GM12878 (cell line): ENCODE data around the gene YPEL3. TPM values are rescaled to one million over a fixed set of nuclear protein-coding genes. Genes with fewer than 3 reads are reported as not detected.

Experiments used
- ATAC-seq: fragments of 200-7000 bp; cut with Tn5 transposase; 3 replicates; pipeline ENCODE4 v1.9.1; 2020; ENCODE audit warnings: mild to moderate bottlenecking, moderate library complexity
- BruUV-seq: library from RNA; stranded (reverse); fragments of 400-500 nt; replicated peaks from 2 replicates; lab custom pipeline; 2021; lab: Mats Ljungman, UMichigan
- CTCF ChIA-PET: fragments of 300-600 bp; sonication (Branson Sonifier 250); formaldehyde crosslinking; extraction: SDS; loops from one replicate; lab custom pipeline; 2021; ENCODE audit warnings: inconsistent platforms; lab: Yijun Ruan, JAX
- POLR2A ChIA-PET: fragments of 350-600 bp; formaldehyde crosslinking; extraction: SDS; loops from one replicate; lab custom pipeline; 2021; ENCODE audit warnings: inconsistent platforms; lab: Charles Lee
- RAD21 ChIA-PET: fragments of 300-600 bp; sonication (Branson Sonifier 250); formaldehyde crosslinking; loops from one replicate; lab custom pipeline; 2023; ENCODE audit warnings: antibody characterized with exemption; ENCODE audit not compliant: unreplicated experiment; lab: Charles Lee
- SMC1A ChIA-PET: fragments of 300-600 bp; sonication (Branson Sonifier 250); formaldehyde crosslinking; loops from one replicate; lab custom pipeline; 2023; ENCODE audit not compliant: unreplicated experiment, uncharacterized antibody; lab: Charles Lee
- DNase-seq: peaks from one replicate; pipeline ENCODE4 v3.0.0-alpha.2; 2011; ENCODE audit warnings: low read depth, low spot score
- FAIRE-seq: peaks from 3 replicates; lab custom pipeline; 2011; peaks lifted over from hg19 to GRCh38; lab: Jason Lieb, UNC
- H2AFZ ChIP-seq: 2 replicates; pipeline ENCODE4 v1.6.0; 2011; ENCODE audit warnings: low read depth, low read length, control low read depth; ENCODE audit not compliant: control insufficient read depth
- H3K27ac ChIP-seq: 2 replicates; pipeline ENCODE4 v1.5.1; 2011; ENCODE audit warnings: control low read depth; ENCODE audit not compliant: control insufficient read depth, insufficient read depth
- H3K27me3 ChIP-seq, 2 experiments: replicated peaks in 1 of 2; 2 replicates each; pipeline versions ENCODE4 v1.6.0 to v1.6.1; 2011; ENCODE audit warnings: low read length in 1 of 2; ENCODE audit not compliant: control insufficient read depth in 2 of 2, insufficient read depth in 2 of 2
- H3K36me3 ChIP-seq, 2 experiments: 2 replicates each; pipeline ENCODE4 v1.5.1; 2011; ENCODE audit warnings: low read length in 1 of 2; ENCODE audit not compliant: control insufficient read depth in 2 of 2, insufficient read depth in 2 of 2
- H3K4me1 ChIP-seq: 2 replicates; pipeline ENCODE4 v1.6.1; 2011; ENCODE audit warnings: mild to moderate bottlenecking, low read length, moderate library complexity, mixed read lengths; ENCODE audit not compliant: control insufficient read depth, insufficient read depth
- H3K4me2 ChIP-seq: 2 replicates; pipeline ENCODE4 v1.6.0; 2011; ENCODE audit warnings: control low read depth; ENCODE audit not compliant: control insufficient read depth, insufficient read depth
- H3K4me3 ChIP-seq: fragments of 200-600 bp; sonication (generic); 2 replicates; pipeline ENCODE4 v1.5.1; 2016
- H3K79me2 ChIP-seq: 2 replicates; pipeline ENCODE4 v1.6.0; 2011; ENCODE audit warnings: low read length; ENCODE audit not compliant: control insufficient read depth, insufficient read depth
- H3K9ac ChIP-seq: 2 replicates; pipeline ENCODE4 v1.8.0; 2011; ENCODE audit warnings: low read length, control low read depth, mixed read lengths; ENCODE audit not compliant: control insufficient read depth, insufficient read depth
- H3K9me3 ChIP-seq: replicated peaks from 3 replicates; pipeline ENCODE4 v1.5.1; 2011; ENCODE audit warnings: mild to moderate bottlenecking, low read length; ENCODE audit not compliant: control insufficient read depth, insufficient read depth
- H4K20me1 ChIP-seq: 2 replicates; pipeline ENCODE4 v1.6.0; 2011; ENCODE audit not compliant: control insufficient read depth, insufficient read depth
- BHLHE40 ChIP-seq, 2 experiments: fragments of 450-650 bp in 1 of 2; IDR thresholded peaks; 2 replicates each; pipeline ENCODE4 v1.6.1; 2011 to 2017; ENCODE audit warnings: low read depth in 2 of 2, borderline replicate concordance in 1 of 2, improper control_type of control experiment in 1 of 2, low read length in 1 of 2, mild to moderate bottlenecking in 1 of 2
- EP300 ChIP-seq, 2 experiments: fragments of 150-350 bp in 1 of 2; IDR thresholded peaks; 2 replicates each; pipeline ENCODE4 v1.6.1; 2011 to 2012; ENCODE audit warnings: low read depth in 2 of 2, low read length in 2 of 2, borderline replicate concordance in 1 of 2, improper control_type of control experiment in 1 of 2, inconsistent platforms in 1 of 2; ENCODE audit not compliant: control insufficient read depth in 1 of 2
- PML ChIP-seq: IDR thresholded peaks from 2 replicates; pipeline ENCODE4 v1.6.1; 2012; ENCODE audit warnings: low read length, inconsistent platforms
- POLR2A ChIP-seq: IDR thresholded peaks from 2 replicates; pipeline ENCODE4 v1.6.1; 2011; ENCODE audit warnings: low read depth, mild to moderate bottlenecking, low read length
- POLR2AphosphoS5 ChIP-seq: IDR thresholded peaks from 2 replicates; pipeline ENCODE4 v1.6.1; 2011; ENCODE audit warnings: mild to moderate bottlenecking, low read length, inconsistent platforms
- RUNX3 ChIP-seq: IDR thresholded peaks from 2 replicates; pipeline ENCODE4 v1.6.1; 2012; ENCODE audit warnings: low read length, inconsistent platforms
- SMAD1 ChIP-seq: fragments of 450-650 bp; IDR thresholded peaks from 2 replicates; pipeline ENCODE4 v1.6.1; 2018; ENCODE audit warnings: mild to moderate bottlenecking, low read depth; ENCODE audit not compliant: partially characterized antibody
- WGBS: methylation state at CpG from one replicate; pipeline ENCODE4 v1.1.6; 2016; ENCODE audit warnings: low lambda C conversion rate; ENCODE audit not compliant: insufficient replicate concordance, insufficient coverage; ENCODE audit errors: missing lambda C conversion rate; 5-methylcytosine and 5-hydroxymethylcytosine counted together
- in situ Hi-C: fragments of 300-500 bp; cut with MboI; formaldehyde crosslinking; loops from 9 replicates; pipeline ENCODE4 v1.14.3; 2018; ENCODE audit warnings: mixed read lengths
- intact Hi-C: fragments of 100-400 bp; cut with micrococcal nuclease; formaldehyde crosslinking; loops from one replicate; pipeline ENCODE4 v1.14.2; 2022; ENCODE audit not compliant: unreplicated experiment
- polyA plus RNA-seq, 11 experiments: library from polyadenylated mRNA; depleted of rRNA in 4 of 11; unstranded in 6 of 11; stranded (reverse) in 5 of 11; fragments of >200 nt; fragmentation: Nextera tagmentation in 4 of 11; fragmentation: Illumina TruSeq in 1 of 11; extraction: Ambion mirVana in 4 of 11; extraction: Trizol in 1 of 11; gene quantifications; 1 replicate in 1 of 11; 2 replicates in 10 of 11; pipeline versions ENCODE4 v1.2.1 to v1.2.3, GENCODE V29; 2011 to 2016; ENCODE audit warnings: inconsistent platforms in 2 of 11, missing spikeins in 2 of 11, low read depth in 1 of 11
- total RNA-seq, 4 experiments: library from RNA; depleted of rRNA in 3 of 4; stranded (reverse); fragments of >200 nt in 3 of 4; fragmentation: Illumina TruSeq in 1 of 4; extraction: Trizol in 1 of 4; gene quantifications; 2 replicates each; pipeline versions ENCODE4 v1.2.1 to v1.2.3, GENCODE V29; 2013 to 2021
- TF ChIP-seq, protein P1 (sequence below): IDR thresholded peaks from 2 replicates; pipeline ENCODE4 v1.6.1; 2012; ENCODE audit warnings: low read length, inconsistent platforms

The YPEL3 gene
- total and polyA plus RNA-seq, 10 of the 15 experiments (the other 5 are each of a cell fraction or from before 2014, with no cell fraction given): 1.3 to 22.0 (median 12.1) TPM

DNA sequence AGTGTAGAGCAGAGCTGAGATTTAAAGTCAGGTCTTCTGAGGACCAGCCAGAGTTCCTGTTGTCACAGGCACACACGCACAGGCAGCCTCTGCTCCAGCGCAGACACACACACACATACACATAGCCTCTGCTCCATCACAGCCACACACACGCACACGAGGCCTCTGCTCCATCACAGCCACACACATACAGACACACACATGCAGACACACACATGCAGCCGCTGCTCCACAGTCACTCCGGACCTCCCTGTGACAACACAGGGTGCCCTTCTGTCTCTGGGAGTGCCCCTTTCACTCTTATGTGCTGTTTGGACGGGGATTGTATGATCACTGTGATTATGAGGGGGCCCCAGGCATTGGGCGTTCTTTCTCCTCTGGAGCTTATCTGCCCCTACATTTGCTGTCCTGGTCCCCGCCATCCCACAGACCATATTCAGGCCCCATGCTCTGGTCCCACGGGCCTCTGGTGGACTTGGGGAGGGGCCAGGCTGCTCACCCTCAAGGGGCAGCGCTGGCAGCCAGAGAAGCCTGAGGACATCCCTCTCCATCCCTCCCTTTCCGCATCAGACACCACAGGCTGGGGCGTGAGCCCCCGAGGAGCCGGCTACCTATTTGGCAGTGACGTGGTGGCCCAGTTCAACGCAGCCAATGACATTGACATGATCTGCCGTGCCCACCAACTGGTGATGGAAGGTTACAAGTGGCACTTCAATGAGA lies 11.8 kb downstream of the YPEL3 start:
- intact Hi-C loops: no loop called here
- CTCF ChIA-PET: no interaction called here

DNA sequence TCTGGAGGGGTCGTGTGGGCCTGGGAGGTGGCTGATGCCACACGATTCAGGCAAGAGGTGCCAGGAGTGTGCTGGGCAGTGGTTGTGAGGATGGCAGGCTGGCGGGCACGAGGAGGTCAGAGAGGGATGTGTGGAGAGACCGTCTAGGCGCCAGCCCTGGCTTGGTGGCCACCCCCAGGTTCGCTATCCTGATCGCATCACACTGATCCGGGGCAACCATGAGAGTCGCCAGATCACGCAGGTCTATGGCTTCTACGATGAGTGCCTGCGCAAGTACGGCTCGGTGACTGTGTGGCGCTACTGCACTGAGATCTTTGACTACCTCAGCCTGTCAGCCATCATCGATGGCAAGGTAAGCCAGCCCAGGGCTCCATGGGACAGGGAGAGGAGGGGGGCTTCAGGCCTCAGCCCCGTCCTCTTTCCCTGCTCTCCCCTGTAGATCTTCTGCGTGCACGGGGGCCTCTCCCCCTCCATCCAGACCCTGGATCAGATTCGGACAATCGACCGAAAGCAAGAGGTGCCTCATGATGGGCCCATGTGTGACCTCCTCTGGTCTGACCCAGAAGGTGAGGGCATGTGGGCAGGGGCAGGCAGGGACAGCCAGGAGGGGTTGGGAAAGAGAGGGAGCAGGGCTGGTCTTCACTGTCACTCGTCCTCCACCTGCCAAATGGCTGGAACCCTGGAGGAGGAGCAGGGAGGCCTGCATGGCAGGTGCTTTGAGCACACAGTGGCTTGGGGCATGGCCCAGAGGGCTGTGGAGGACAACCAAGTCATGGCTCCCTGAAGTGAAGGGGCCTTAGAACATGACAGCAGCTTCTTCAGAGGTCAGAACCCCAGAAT lies 12.6 kb downstream of the YPEL3 start:
- no peak overlapping the region for H3K27ac ChIP-seq
- ChIA-PET RAD21 (no interaction called here), POLR2A (interaction anchor here (0.6 kb wide), 1 partner anchor 160 kb away, joined by 3 read pairs; no protein-coding TSS in a partner anchor), CTCF (interaction anchor here (1.6 kb wide), 1 partner anchor 10 kb away, joined by 3 read pairs; no protein-coding TSS in a partner anchor), SMC1A (interaction anchor here (2.1 kb wide), 1 partner anchor 8 kb away, joined by 5 read pairs; the partner anchor contains the start of gene TBX6)
- no peaks in the 10 kb centered on the region for H4K20me1 ChIP-seq
- H3K27me3 ChIP-seq: no peaks in the 10 kb centered on the region
- intact Hi-C loops: no loop called here
- H2AFZ ChIP-seq: no peak overlapping the region
- FAIRE-seq (no peak), ATAC-seq (no peak; the same call in 2 of the 3 replicates), DNase-seq (no peak)
- H3K36me3 ChIP-seq: peaks cover 26 to 39% of the 10 kb centered on the region in 2 experiments; a peak in 3 of 4 replicates
- H3K4me1 ChIP-seq: no peaks in the 10 kb centered on the region
- H3K4me2 ChIP-seq: no peak overlapping the region
- in situ Hi-C loops: loop anchor here (25.0 kb wide), 1 partner anchor 1804 kb away; no protein-coding TSS in a partner anchor
- WGBS: 94% methylated on average over 24 of the region's 24 CpGs
- BruUV-seq: no TSS peak
- no peak overlapping the region for H3K9ac ChIP-seq
- H3K79me2 ChIP-seq: peaks cover 6% of the 10 kb centered on the region
- TF ChIP-seq RUNX3 (no peak), SMAD1 (no peak), POLR2A (peak; percentile 44), BHLHE40 (IDR thresholded peaks at IDR 0.05; ENCODE audit: borderline replicate concordance in 1 of 2, low read depth in 2 of 2, low read length in 1 of 2) (no peak), EP300 (IDR thresholded peaks at IDR 0.05; ENCODE audit: borderline replicate concordance in 1 of 2, control insufficient read depth in 1 of 2, low read depth in 2 of 2, low read length in 2 of 2) (no peak)
- TF ChIP-seq, protein P1, sequence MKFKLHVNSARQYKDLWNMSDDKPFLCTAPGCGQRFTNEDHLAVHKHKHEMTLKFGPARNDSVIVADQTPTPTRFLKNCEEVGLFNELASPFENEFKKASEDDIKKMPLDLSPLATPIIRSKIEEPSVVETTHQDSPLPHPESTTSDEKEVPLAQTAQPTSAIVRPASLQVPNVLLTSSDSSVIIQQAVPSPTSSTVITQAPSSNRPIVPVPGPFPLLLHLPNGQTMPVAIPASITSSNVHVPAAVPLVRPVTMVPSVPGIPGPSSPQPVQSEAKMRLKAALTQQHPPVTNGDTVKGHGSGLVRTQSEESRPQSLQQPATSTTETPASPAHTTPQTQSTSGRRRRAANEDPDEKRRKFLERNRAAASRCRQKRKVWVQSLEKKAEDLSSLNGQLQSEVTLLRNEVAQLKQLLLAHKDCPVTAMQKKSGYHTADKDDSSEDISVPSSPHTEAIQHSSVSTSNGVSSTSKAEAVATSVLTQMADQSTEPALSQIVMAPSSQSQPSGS: no peak
- H3K4me3 ChIP-seq: no peak overlapping the region
- H3K9me3 ChIP-seq: no peaks in the 10 kb centered on the region

More for the DNA sequence above, 11.8 kb downstream of the YPEL3 start:
- Histone ChIP-seq H3K79me2 (peaks cover 1% of the 10 kb centered on the region), H3K4me2 (no peak overlapping the region), H3K9ac (no peak overlapping the region), H3K36me3 (peaks cover 26 to 37% of the 10 kb centered on the region in 2 experiments; a peak in 3 of 4 replicates), H3K27me3 (no peaks in the 10 kb centered on the region), H4K20me1 (no peaks in the 10 kb centered on the region), H2AFZ (no peak overlapping the region), H3K27ac (no peak overlapping the region), H3K9me3 (no peaks in the 10 kb centered on the region), H3K4me3 (no peak overlapping the region), H3K4me1 (no peaks in the 10 kb centered on the region)
- RAD21 ChIA-PET: no interaction called here
- TF ChIP-seq PML (no peak), POLR2A (peak; percentile 53), POLR2AphosphoS5 (0 out of 2 replicates have a peak, but pooled peaks have one; percentile 19)
- POLR2A ChIA-PET: interaction anchor here (0.6 kb wide), 1 partner anchor 161 kb away, joined by 3 read pairs; no protein-coding TSS in a partner anchor
- ATAC-seq (no peak), FAIRE-seq (no peak), DNase-seq (no peak)
- 86% methylated on average over 18 of the region's 18 CpGs for WGBS
- SMC1A ChIA-PET: no interaction called here
- in situ Hi-C loops: loop anchor here (25.0 kb wide), 1 partner anchor 1803 kb away; no protein-coding TSS in a partner anchor
- BruUV-seq: no TSS peak
